Measurements from ENCODE around the gene DNAI7. TPM values are rescaled to one million over a fixed set of nuclear protein-coding genes. Genes with fewer than 3 reads are reported as not detected.
A peak's percentile ranks its signal among the peaks of the same experiment; 100 is the strongest.

Gene DNAI7
- polyA plus RNA-seq (ENCODE audit: insufficient read length in 10 of 10) = under 1 TPM; 0.26 to 0.83 (median 0.47) TPM
- long read RNA-seq, donor 1, partial matches to known transcripts = 7 of 36 reads
- long read RNA-seq, donor 1, other reads (novel, unspliced or antisense) = 29 of 36 reads
- long read RNA-seq, donor 2 = 0 reads
- long read RNA-seq, donor 3 = 0 reads
- long read RNA-seq, donor 4, partial matches to known transcripts = 76 of 82 reads
- long read RNA-seq, donor 4, other reads (novel, unspliced or antisense) = 6 of 82 reads
- long read RNA-seq, donor 5, partial matches to known transcripts = 52 of 85 reads
- long read RNA-seq, donor 5, other reads (novel, unspliced or antisense) = 33 of 85 reads
- long read RNA-seq, donor 6 = 0 reads
- long read RNA-seq, donor 7 = 0 reads
- long read RNA-seq, donor 8 = 0 reads
- long read RNA-seq, donor 9 = 0 reads

GRCh38 chr12:25195056-25195971 is at the start of gene DNAI7, which contains the start of gene ETFRF1:
DNAI7 (minus strand) TSS chr12:25195160; CDS start chr12:25195078, 82 bp downstream.
ETFRF1 (plus strand) TSS chr12:25195237; CDS start chr12:25203957, 8,720 bp downstream.
- DNase-seq = peak; percentile 95 to 99 (median 98)

- no peak for DNase-seq
These were observed 48.7 kb upstream of the DNAI7 start for GRCh38 chr12:25243680-25243990.

GRCh38 chr12:25242981-25243679 is 48.2 kb upstream of the DNAI7 start:
- DNase-seq = no peak

- DNase-seq = peak; percentile 40 to 61 (median 45)
These were observed 46.4 kb upstream of the DNAI7 start for GRCh38 chr12:25241167-25242020.

- DNase-seq = no peak
These were observed 41.7 kb upstream of the DNAI7 start for GRCh38 chr12:25236626-25237025.

GRCh38 chr12:25236190-25236589 is 41.2 kb upstream of the DNAI7 start:
- DNase-seq = no peak

GRCh38 chr12:25213338-25213737 is 18.4 kb upstream of the DNAI7 start:
- no peak for DNase-seq

- DNase-seq = no peak
These were observed 13.6 kb upstream of the DNAI7 start for GRCh38 chr12:25208554-25208953.

- no peak for DNase-seq
These were observed 12.9 kb upstream of the DNAI7 start for GRCh38 chr12:25207846-25208245.

GRCh38 chr12:25207411-25207810 is 12.5 kb upstream of the DNAI7 start:
- DNase-seq = no peak

GRCh38 chr12:25202137-25202536 is 7.2 kb upstream of the DNAI7 start:
- DNase-seq = no peak

- peak in 1 of 3 donors; percentile 38 for DNase-seq
These were observed 5.7 kb upstream of the DNAI7 start for GRCh38 chr12:25200703-25201102.

- DNase-seq = no peak
These were observed 2.6 kb upstream of the DNAI7 start for GRCh38 chr12:25197608-25198007.

- DNase-seq = no peak
These were observed 271 bp downstream of the DNAI7 start for GRCh38 chr12:25194722-25195055.

GRCh38 chr12:25194214-25194613 is 746 bp downstream of the DNAI7 start:
- DNase-seq = peak in 1 of 3 donors; percentile 30

GRCh38 chr12:25190793-25191192 is 4.2 kb downstream of the DNAI7 start:
- DNase-seq = no peak

GRCh38 chr12:25189656-25190055 is 5.3 kb downstream of the DNAI7 start:
- DNase-seq = no peak

- peak in 1 of 3 donors; percentile 79 for DNase-seq
These were observed 7.2 kb downstream of the DNAI7 start for GRCh38 chr12:25187781-25188180.

- DNase-seq = no peak
These were observed 8.1 kb downstream of the DNAI7 start for GRCh38 chr12:25186788-25187402.

GRCh38 chr12:25186038-25186787 is 8.7 kb downstream of the DNAI7 start:
- no peak for DNase-seq
